ENCODE measurements around the gene NF1. TPM values are rescaled to one million over a fixed set of nuclear protein-coding genes. Genes with fewer than 3 reads are reported as not detected.

The NF1 gene
- total RNA-seq, 1 donor from 2014 or later: 53.1 TPM

DNA sequence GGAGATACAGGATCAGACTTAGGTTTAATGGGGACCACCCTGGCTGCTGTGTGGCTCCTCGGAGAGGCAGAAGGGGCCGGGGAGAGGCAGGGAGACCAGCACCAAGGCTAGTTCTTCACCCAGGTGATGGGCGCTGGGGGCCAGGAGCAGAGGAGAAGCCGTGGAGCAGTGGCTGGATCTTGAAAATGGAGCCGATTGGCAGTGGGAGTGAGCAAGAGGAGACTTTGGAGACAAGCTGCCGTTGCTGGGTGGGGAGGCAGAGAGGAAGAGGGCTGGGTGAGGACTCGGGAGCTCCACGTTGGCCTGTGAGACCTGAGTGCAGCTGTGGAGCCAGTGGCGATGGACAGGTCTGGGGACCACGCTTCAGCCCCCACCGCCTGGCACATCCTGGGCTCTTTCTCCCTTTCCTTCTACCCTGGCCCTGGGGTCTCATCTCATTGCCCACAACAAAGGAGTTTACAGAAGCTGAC is 305.7 kb downstream of the NF1 start:
- DNase-seq: no peak
- Histone ChIP-seq H3K4me1 (no peaks in the 10 kb centered on the region), H3K4me3 (no peak overlapping the region), H3K36me3 (no peaks in the 10 kb centered on the region), H3K9me3 (no peaks in the 10 kb centered on the region), H3K27ac (no peak overlapping the region), H3K27me3 (ENCODE audit: low read depth) (no peaks in the 10 kb centered on the region)
- TF ChIP-seq, protein P1, sequence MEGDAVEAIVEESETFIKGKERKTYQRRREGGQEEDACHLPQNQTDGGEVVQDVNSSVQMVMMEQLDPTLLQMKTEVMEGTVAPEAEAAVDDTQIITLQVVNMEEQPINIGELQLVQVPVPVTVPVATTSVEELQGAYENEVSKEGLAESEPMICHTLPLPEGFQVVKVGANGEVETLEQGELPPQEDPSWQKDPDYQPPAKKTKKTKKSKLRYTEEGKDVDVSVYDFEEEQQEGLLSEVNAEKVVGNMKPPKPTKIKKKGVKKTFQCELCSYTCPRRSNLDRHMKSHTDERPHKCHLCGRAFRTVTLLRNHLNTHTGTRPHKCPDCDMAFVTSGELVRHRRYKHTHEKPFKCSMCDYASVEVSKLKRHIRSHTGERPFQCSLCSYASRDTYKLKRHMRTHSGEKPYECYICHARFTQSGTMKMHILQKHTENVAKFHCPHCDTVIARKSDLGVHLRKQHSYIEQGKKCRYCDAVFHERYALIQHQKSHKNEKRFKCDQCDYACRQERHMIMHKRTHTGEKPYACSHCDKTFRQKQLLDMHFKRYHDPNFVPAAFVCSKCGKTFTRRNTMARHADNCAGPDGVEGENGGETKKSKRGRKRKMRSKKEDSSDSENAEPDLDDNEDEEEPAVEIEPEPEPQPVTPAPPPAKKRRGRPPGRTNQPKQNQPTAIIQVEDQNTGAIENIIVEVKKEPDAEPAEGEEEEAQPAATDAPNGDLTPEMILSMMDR (IDR thresholded peaks at IDR 0.05): no peak
- no peak for ATAC-seq
- intact Hi-C loops (cut with DNase I): no loop called here

DNA sequence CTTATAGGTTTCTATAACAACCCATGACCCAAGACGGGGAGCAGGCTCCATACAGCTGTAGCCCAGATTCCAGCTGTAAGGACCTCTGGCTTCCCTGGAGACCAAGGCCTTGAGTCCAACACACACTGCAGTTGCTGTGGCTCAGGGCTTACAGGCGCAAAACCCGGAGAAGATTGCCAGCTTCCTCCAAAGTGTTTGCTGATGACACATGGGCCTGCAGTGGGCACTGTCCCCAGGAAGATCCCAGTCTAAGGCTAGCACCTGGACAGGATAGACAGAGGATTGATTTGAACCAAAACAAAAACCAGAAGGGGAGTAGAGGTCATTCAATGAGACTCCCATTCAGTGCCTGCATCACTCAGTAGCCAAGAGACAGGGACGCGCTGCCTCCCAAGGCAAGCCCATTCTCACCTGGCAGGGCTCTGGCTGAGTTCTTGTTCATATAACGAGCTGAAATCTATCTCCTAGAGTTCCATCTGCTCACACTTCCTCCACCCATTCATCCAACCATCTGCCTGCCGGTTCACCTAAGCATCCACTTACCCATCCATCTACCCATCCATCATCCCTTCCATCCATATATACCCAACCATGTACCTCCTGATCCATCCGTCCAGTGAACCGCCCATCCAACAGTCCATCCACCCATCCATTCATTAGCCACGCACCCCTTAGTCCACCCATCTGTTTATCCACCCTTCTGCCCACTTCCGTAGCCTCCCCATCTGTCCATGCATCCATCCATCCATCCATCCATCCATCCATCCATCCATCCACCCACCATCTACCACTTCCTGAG is 306.9 kb downstream of the NF1 start:
- DNase-seq (no peak), ATAC-seq (no peak)
- Histone ChIP-seq H3K27ac (no peak overlapping the region), H3K36me3 (no peaks in the 10 kb centered on the region), H3K9me3 (no peaks in the 10 kb centered on the region), H3K27me3 (ENCODE audit: low read depth) (no peaks in the 10 kb centered on the region), H3K4me1 (no peaks in the 10 kb centered on the region), H3K4me3 (no peak overlapping the region)
- intact Hi-C loops (cut with DNase I): no loop called here
- TF ChIP-seq, protein P1 (IDR thresholded peaks at IDR 0.05): no peak

DNA sequence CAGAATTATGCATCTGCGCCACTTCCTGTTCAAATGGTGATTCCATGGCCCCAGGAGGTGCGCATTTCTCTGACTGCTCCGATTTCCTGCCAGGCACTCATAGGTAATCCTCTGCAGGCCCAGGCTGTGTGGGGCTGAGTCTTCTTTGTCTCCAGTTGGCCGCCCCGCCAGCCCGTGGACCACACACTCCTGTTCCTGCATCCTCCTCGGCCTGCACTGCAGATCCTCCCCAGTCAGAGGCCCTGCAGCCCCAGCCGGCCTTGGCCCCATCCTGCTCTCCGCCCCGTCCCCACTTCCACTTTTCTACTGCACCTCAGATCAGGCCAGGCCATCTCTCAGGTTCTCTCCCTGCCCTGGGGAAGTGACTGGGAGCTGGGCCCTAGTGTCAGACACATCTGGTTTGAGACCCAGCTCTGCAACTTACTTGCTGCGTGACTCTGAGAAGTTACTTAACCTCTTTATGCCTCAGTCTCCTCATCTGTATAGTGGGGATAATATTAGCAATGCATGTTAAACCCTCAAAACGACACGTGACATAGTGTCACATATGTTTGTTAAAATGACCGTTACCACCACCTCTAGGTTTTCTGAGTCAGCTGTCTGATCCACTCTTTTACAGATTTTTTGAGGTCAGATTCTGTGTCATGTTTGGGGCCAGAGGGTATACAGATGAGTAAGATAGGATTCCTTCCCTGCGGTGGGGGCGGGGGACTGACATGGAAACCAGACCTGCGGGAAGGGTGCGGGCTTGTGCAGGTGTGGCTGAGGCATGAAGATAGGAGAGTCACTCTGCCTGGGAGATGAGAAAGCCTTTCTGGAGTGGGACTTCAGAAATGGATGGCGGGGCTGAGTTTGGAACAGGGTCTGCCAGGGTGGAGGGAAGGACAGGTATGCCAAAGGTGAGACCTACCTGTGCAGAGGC is 309.5 kb downstream of the NF1 start:
- H3K9me3 ChIP-seq: no peaks in the 10 kb centered on the region
- intact Hi-C loops (cut with DNase I): no loop called here
- TF ChIP-seq, protein P1 (IDR thresholded peaks at IDR 0.05): no peak
- H3K27ac ChIP-seq: no peak overlapping the region
- H3K27me3 ChIP-seq (ENCODE audit: low read depth): no peaks in the 10 kb centered on the region
- DNase-seq (no peak), ATAC-seq (no peak)
- no peak overlapping the region for H3K4me3 ChIP-seq
- H3K36me3 ChIP-seq: no peaks in the 10 kb centered on the region
- no peaks in the 10 kb centered on the region for H3K4me1 ChIP-seq

DNA sequence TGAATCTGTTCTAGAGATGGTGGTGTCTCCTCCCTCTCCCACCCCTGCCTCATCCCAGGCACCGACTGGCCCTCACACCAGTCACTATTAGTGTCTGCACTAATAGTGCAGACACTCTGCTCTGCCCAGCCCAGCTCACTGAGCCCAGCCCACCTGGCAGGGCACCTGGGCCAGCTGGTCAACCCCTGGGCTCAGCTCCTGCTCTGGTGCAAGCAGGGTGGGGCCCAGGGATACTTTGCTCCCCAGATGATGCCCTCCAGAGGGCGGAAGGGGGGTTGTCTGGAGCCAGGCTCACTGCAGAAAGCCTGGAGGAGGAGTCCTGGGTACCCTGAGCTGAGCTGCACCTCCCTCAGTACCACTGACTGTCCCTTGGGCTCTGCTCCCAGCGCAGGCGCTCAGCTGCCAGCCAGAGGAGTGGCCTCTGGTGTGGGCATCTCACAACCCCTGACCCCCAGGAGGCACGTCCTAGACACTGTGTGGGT is 311.2 kb downstream of the NF1 start:
- intact Hi-C loops (cut with DNase I): no loop called here
- Histone ChIP-seq H3K27me3 (ENCODE audit: low read depth) (no peaks in the 10 kb centered on the region), H3K4me1 (no peaks in the 10 kb centered on the region), H3K36me3 (no peaks in the 10 kb centered on the region), H3K27ac (no peak overlapping the region), H3K4me3 (no peak overlapping the region), H3K9me3 (no peaks in the 10 kb centered on the region)
- TF ChIP-seq, protein P1 (IDR thresholded peaks at IDR 0.05): no peak
- ATAC-seq (no peak), DNase-seq (no peak)

DNA sequence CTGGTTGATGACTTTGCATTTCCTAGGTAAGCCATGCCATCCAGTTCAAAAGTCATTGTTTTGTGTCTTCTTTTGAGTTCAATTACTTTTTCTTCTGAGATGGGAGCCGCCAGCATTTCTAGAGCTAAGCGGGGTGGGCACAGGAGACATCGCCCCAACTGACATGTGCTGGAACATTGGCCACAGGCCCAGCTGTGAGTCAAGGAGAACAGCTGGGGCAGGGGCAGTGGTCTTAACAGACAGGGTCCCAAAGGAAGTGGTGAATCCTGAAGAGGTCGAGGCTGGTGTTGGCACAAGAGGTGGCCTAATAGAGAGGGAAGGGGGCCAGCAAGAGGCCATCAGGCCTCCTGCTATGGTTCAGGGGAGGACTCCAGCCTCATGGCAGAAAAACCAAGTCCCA is 313.8 kb downstream of the NF1 start:
- DNase-seq (no peak), ATAC-seq (no peak)
- no peak overlapping the region for H3K4me3 ChIP-seq
- intact Hi-C loops (cut with DNase I): no loop called here
- H3K36me3 ChIP-seq: no peaks in the 10 kb centered on the region
- H3K27me3 ChIP-seq (ENCODE audit: low read depth): no peaks in the 10 kb centered on the region
- H3K4me1 ChIP-seq: no peaks in the 10 kb centered on the region
- TF ChIP-seq, protein P1 (IDR thresholded peaks at IDR 0.05): no peak
- H3K27ac ChIP-seq: no peak overlapping the region
- no peaks in the 10 kb centered on the region for H3K9me3 ChIP-seq

All from lower lobe of right lung (tissue), 2 donors.